ENCODE data around the gene RBM8A.

The RBM8A gene

GRCh38 chr1:145927063-145927886, at the start of gene RBM8A:
Gene RBM8A, minus strand, starts transcription at chr1:145927484. Its CDS starts 58 bp downstream, at chr1:145927426.
- Histone ChIP-seq H3K4me1 (ENCODE audit: control insufficient read depth in 1 of 2, insufficient read depth in 2 of 2, low read length in 2 of 2) (peaks cover 13 to 16% of the 10 kb centered on the region in 2 donors), H3K9me3 (ENCODE audit: control insufficient read depth in 1 of 2, low read length in 2 of 2) (no peaks in the 10 kb centered on the region), H3K4me3 (ENCODE audit: low read depth in 1 of 2, low read length in 2 of 2) (peak within 1 kb of the TSS; percentile 79 to 97), H3K27ac (ENCODE audit: low read length) (peak within 1 kb of the TSS; percentile 100), H3K27me3 (ENCODE audit: low read depth, low read length) (no peaks in the 10 kb centered on the region), H3K36me3 (ENCODE audit: control insufficient read depth in 1 of 2, insufficient read depth in 2 of 2, low read length in 2 of 2) (peaks cover 9 to 11% of the 10 kb centered on the region in 2 donors)

GRCh38 chr1:145977016-145977415, 49.7 kb upstream of the RBM8A start:
- H3K27ac ChIP-seq (ENCODE audit: low read length): peak overlapping the region; percentile 98
- peak overlapping the region in 1 of 2 donors; percentile 41 for H3K4me3 ChIP-seq (ENCODE audit: low read depth in 1 of 2, low read length in 2 of 2)
- no peaks in the 10 kb centered on the region for H3K9me3 ChIP-seq (ENCODE audit: control insufficient read depth in 1 of 2, low read length in 2 of 2)
- peaks cover 17 to 36% of the 10 kb centered on the region in 2 donors for H3K4me1 ChIP-seq (ENCODE audit: control insufficient read depth in 1 of 2, insufficient read depth in 2 of 2, low read length in 2 of 2)
- no peaks in the 10 kb centered on the region for H3K27me3 ChIP-seq (ENCODE audit: low read depth, low read length)
- peaks cover 0 to 11% of the 10 kb centered on the region in 2 donors for H3K36me3 ChIP-seq (ENCODE audit: control insufficient read depth in 1 of 2, insufficient read depth in 2 of 2, low read length in 2 of 2)

GRCh38 chr1:145975216-145975615, 47.9 kb upstream of the RBM8A start:
- Histone ChIP-seq H3K27me3 (ENCODE audit: low read depth, low read length) (no peaks in the 10 kb centered on the region), H3K9me3 (ENCODE audit: control insufficient read depth in 1 of 2, low read length in 2 of 2) (no peaks in the 10 kb centered on the region), H3K27ac (ENCODE audit: low read length) (no peak overlapping the region)

GRCh38 chr1:145974721-145975120, 47.4 kb upstream of the RBM8A start:
- no peaks in the 10 kb centered on the region for H3K27me3 ChIP-seq (ENCODE audit: low read depth, low read length)
- H3K27ac ChIP-seq (ENCODE audit: low read length): no peak overlapping the region
- H3K36me3 ChIP-seq (ENCODE audit: control insufficient read depth in 1 of 2, insufficient read depth in 2 of 2, low read length in 2 of 2): peaks cover 0 to 11% of the 10 kb centered on the region in 2 donors
- peaks cover 9 to 25% of the 10 kb centered on the region in 2 donors for H3K4me1 ChIP-seq (ENCODE audit: control insufficient read depth in 1 of 2, insufficient read depth in 2 of 2, low read length in 2 of 2)
- no peaks in the 10 kb centered on the region for H3K9me3 ChIP-seq (ENCODE audit: control insufficient read depth in 1 of 2, low read length in 2 of 2)
- H3K4me3 ChIP-seq (ENCODE audit: low read depth in 1 of 2, low read length in 2 of 2): no peak overlapping the region

More at GRCh38 chr1:145975216-145975615, 47.9 kb upstream of the RBM8A start:
- Histone ChIP-seq H3K4me3 (ENCODE audit: low read depth in 1 of 2, low read length in 2 of 2) (no peak overlapping the region), H3K4me1 (ENCODE audit: control insufficient read depth in 1 of 2, insufficient read depth in 2 of 2, low read length in 2 of 2) (peaks cover 9 to 30% of the 10 kb centered on the region in 2 donors), H3K36me3 (ENCODE audit: control insufficient read depth in 1 of 2, insufficient read depth in 2 of 2, low read length in 2 of 2) (peaks cover 0 to 11% of the 10 kb centered on the region in 2 donors)

- Histone ChIP-seq H3K4me3 (ENCODE audit: low read depth in 1 of 2, low read length in 2 of 2) (no peak overlapping the region), H3K36me3 (ENCODE audit: control insufficient read depth in 1 of 2, insufficient read depth in 2 of 2, low read length in 2 of 2) (peaks cover 0 to 7% of the 10 kb centered on the region in 2 donors), H3K27ac (ENCODE audit: low read length) (no peak overlapping the region), H3K9me3 (ENCODE audit: control insufficient read depth in 1 of 2, low read length in 2 of 2) (peaks cover 0 to 1% of the 10 kb centered on the region in 2 donors), H3K27me3 (ENCODE audit: low read depth, low read length) (no peaks in the 10 kb centered on the region), H3K4me1 (ENCODE audit: control insufficient read depth in 1 of 2, insufficient read depth in 2 of 2, low read length in 2 of 2) (peaks cover 3 to 6% of the 10 kb centered on the region in 2 donors)
These were observed 45.3 kb upstream of the RBM8A start for GRCh38 chr1:145972580-145972979.

- no peaks in the 10 kb centered on the region for H3K36me3 ChIP-seq (ENCODE audit: control insufficient read depth in 1 of 2, insufficient read depth in 2 of 2, low read length in 2 of 2)
- no peaks in the 10 kb centered on the region for H3K27me3 ChIP-seq (ENCODE audit: low read depth, low read length)
- peaks cover 15 to 23% of the 10 kb centered on the region in 2 donors for H3K4me1 ChIP-seq (ENCODE audit: control insufficient read depth in 1 of 2, insufficient read depth in 2 of 2, low read length in 2 of 2)
- H3K4me3 ChIP-seq (ENCODE audit: low read depth in 1 of 2, low read length in 2 of 2): no peak overlapping the region
- H3K27ac ChIP-seq (ENCODE audit: low read length): no peak overlapping the region
- H3K9me3 ChIP-seq (ENCODE audit: control insufficient read depth in 1 of 2, low read length in 2 of 2): peaks cover 0 to 5% of the 10 kb centered on the region in 2 donors
These were observed 40.0 kb upstream of the RBM8A start for GRCh38 chr1:145967288-145967687.

- Histone ChIP-seq H3K27ac (ENCODE audit: low read length) (peak overlapping the region; percentile 94), H3K4me1 (ENCODE audit: control insufficient read depth in 1 of 2, insufficient read depth in 2 of 2, low read length in 2 of 2) (peaks cover 15 to 32% of the 10 kb centered on the region in 2 donors)
These were observed 37.9 kb upstream of the RBM8A start for GRCh38 chr1:145965119-145965744.

GRCh38 chr1:145964328-145965118, 37.2 kb upstream of the RBM8A start, which contains the start of the genes ANKRD34A and POLR3GL:
Gene ANKRD34A, minus strand, starts transcription at chr1:145964575. Its CDS starts 2,816 bp downstream, at chr1:145961759.
Gene POLR3GL, plus strand, starts transcription at chr1:145964690. Its CDS starts 10,176 bp downstream, at chr1:145974866.
- H3K27ac ChIP-seq (ENCODE audit: low read length): peak within 1 kb of the TSS; percentile 94

More at GRCh38 chr1:145965119-145965744, 37.9 kb upstream of the RBM8A start:
- Histone ChIP-seq H3K27me3 (ENCODE audit: low read depth, low read length) (peaks cover 4% of the 10 kb centered on the region), H3K9me3 (ENCODE audit: control insufficient read depth in 1 of 2, low read length in 2 of 2) (peaks cover 0 to 5% of the 10 kb centered on the region in 2 donors), H3K4me3 (ENCODE audit: low read depth in 1 of 2, low read length in 2 of 2) (peak overlapping the region; percentile 64 to 92), H3K36me3 (ENCODE audit: control insufficient read depth in 1 of 2, insufficient read depth in 2 of 2, low read length in 2 of 2) (no peaks in the 10 kb centered on the region)

GRCh38 chr1:145963265-145964019, 36.2 kb upstream of the RBM8A start:
- Histone ChIP-seq H3K4me1 (ENCODE audit: control insufficient read depth in 1 of 2, insufficient read depth in 2 of 2, low read length in 2 of 2) (peaks cover 19 to 49% of the 10 kb centered on the region in 2 donors), H3K27me3 (ENCODE audit: low read depth, low read length) (peaks cover 4% of the 10 kb centered on the region), H3K36me3 (ENCODE audit: control insufficient read depth in 1 of 2, insufficient read depth in 2 of 2, low read length in 2 of 2) (no peaks in the 10 kb centered on the region)

More at GRCh38 chr1:145964328-145965118, 37.2 kb upstream of the RBM8A start, which contains the start of the genes ANKRD34A and POLR3GL:
- Histone ChIP-seq H3K36me3 (ENCODE audit: control insufficient read depth in 1 of 2, insufficient read depth in 2 of 2, low read length in 2 of 2) (no peaks in the 10 kb centered on the region), H3K4me1 (ENCODE audit: control insufficient read depth in 1 of 2, insufficient read depth in 2 of 2, low read length in 2 of 2) (peaks cover 19 to 38% of the 10 kb centered on the region in 2 donors), H3K4me3 (ENCODE audit: low read depth in 1 of 2, low read length in 2 of 2) (peak within 1 kb of the TSS; percentile 64 to 92), H3K9me3 (ENCODE audit: control insufficient read depth in 1 of 2, low read length in 2 of 2) (peaks cover 0 to 5% of the 10 kb centered on the region in 2 donors), H3K27me3 (ENCODE audit: low read depth, low read length) (peaks cover 4% of the 10 kb centered on the region)

More at GRCh38 chr1:145963265-145964019, 36.2 kb upstream of the RBM8A start:
- Histone ChIP-seq H3K27ac (ENCODE audit: low read length) (peak overlapping the region; percentile 94), H3K9me3 (ENCODE audit: control insufficient read depth in 1 of 2, low read length in 2 of 2) (peaks cover 0 to 5% of the 10 kb centered on the region in 2 donors), H3K4me3 (ENCODE audit: low read depth in 1 of 2, low read length in 2 of 2) (peak overlapping the region; percentile 80 to 92)

Measured in muscle layer of duodenum (tissue), 2 donors.